GM23248 (cell line): Measurements from ENCODE around the gene CFC1.
"Not testable (repeated sequence)": the region's sequence is repeated elsewhere in the genome, so short reads cannot be mapped to it uniquely, and the experiment has no call there.

Experiments
- EZH2 ChIP-seq: fragments of 200-600 bp; sonication (generic); IDR thresholded peaks from 2 replicates; pipeline ENCODE4 v1.6.1; 2018; ENCODE audit warnings: antibody characterized with exemption, mild to moderate bottlenecking; ENCODE audit not compliant: insufficient read depth, poor library complexity, severe bottlenecking
- EZH2phosphoT487 ChIP-seq: fragments of 200-600 bp; sonication (generic); IDR thresholded peaks from 2 replicates; pipeline ENCODE4 v1.6.1; 2018; ENCODE audit warnings: antibody characterized with exemption, moderate library complexity, mild to moderate bottlenecking, low read depth; ENCODE audit not compliant: insufficient read depth

DNA sequence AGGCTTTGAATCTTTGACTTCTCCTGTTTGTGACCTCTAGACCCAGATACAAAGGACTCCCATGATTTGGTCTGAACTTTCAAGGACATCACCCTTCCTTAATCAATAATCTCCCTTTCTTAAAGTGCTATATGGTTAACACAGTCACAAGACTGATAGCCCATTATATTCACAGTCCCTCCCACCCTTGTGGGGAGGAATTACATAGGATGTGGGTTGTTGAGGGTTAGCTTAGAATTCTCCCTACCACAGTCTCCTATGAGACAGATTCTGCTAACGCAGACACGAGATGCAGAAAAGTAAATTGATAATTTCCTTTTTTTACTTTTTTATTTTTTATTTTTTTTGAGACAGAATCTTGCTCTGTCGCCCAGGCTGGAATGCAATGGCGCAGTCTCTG lies 45.2 kb downstream of the CFC1 start:
- TF ChIP-seq EZH2phosphoT487, EZH2: not testable (repeated sequence)
